ENCODE measurements around the gene NEUROG1.

DNA sequence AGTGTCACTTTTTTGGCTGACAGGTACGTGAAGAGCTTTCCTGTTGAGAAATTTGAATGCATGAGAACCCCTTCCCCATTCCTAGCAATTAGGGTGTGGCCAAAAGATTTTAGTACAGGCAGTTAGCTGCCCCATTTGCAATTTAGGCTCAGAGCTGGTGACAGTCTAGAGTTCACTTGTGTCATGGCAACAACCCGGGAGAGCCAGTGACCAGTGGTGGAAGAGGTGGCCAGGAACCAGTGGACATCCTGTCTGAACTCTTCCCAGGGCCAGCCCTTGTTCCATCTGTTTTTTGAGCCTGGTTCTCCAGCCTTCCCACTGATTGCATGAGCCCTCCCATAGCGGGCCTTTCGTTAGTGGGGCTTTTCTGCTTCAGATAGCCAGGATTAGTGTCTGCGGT, 2.5 kb upstream of the NEUROG1 start:
- TF ChIP-seq, protein P1, sequence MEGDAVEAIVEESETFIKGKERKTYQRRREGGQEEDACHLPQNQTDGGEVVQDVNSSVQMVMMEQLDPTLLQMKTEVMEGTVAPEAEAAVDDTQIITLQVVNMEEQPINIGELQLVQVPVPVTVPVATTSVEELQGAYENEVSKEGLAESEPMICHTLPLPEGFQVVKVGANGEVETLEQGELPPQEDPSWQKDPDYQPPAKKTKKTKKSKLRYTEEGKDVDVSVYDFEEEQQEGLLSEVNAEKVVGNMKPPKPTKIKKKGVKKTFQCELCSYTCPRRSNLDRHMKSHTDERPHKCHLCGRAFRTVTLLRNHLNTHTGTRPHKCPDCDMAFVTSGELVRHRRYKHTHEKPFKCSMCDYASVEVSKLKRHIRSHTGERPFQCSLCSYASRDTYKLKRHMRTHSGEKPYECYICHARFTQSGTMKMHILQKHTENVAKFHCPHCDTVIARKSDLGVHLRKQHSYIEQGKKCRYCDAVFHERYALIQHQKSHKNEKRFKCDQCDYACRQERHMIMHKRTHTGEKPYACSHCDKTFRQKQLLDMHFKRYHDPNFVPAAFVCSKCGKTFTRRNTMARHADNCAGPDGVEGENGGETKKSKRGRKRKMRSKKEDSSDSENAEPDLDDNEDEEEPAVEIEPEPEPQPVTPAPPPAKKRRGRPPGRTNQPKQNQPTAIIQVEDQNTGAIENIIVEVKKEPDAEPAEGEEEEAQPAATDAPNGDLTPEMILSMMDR (IDR thresholded peaks at IDR 0.05): no peak
- TF ChIP-seq POLR2A (IDR thresholded peaks at IDR 0.05): no peak

Data from thyroid gland (tissue), 4 donors.